Prostate gland (tissue), 1 donor: ENCODE measurements around the gene RAD51B.

Experiments
- POLR2A ChIP-seq: fragments of 450-650 bp; IDR thresholded peaks from one replicate; pipeline ENCODE4 v1.6.1; 2016; ENCODE audit warnings: antibody characterized with exemption, mild to moderate bottlenecking
- POLR2AphosphoS5 ChIP-seq: sonication (generic); formaldehyde crosslinking; IDR thresholded peaks from one replicate; pipeline ENCODE4 v1.6.1; 2017; ENCODE audit warnings: antibody characterized with exemption

GRCh38 chr14:68466491-68466977 is 647.0 kb downstream of the RAD51B start:
- TF ChIP-seq POLR2AphosphoS5: peak; percentile 23
- no peak for TF ChIP-seq POLR2A
